ENCODE data around the gene FPR1. TPM values are rescaled to one million over a fixed set of nuclear protein-coding genes. Genes with fewer than 3 reads are reported as not detected.

FPR1 gene
- total and polyA plus RNA-seq, 2 of the 4 experiments (the other 2 are of a cell fraction), result not detected

GRCh38 chr19:51798062-51798461 lies 46.4 kb upstream of the FPR1 start:
- ATAC-seq (ENCODE audit: low read depth), result no peak
- Histone ChIP-seq H3K9me3 (ENCODE audit: control insufficient read depth, insufficient read depth, low read length) (no peaks in the 10 kb centered on the region), H3K9me1 (ENCODE audit: insufficient read depth, low read length) (no peaks in the 10 kb centered on the region), H3K9ac (ENCODE audit: low read depth, low read length) (no peak overlapping the region), H3K23ac (ENCODE audit: low read depth, low read length) (no peak overlapping the region), H2AK9ac (replicated peaks; ENCODE audit: low read depth, low read length, poor library complexity) (no peak overlapping the region), H4K20me1 (ENCODE audit: insufficient read depth, low read length) (no peaks in the 10 kb centered on the region), H2BK5ac (ENCODE audit: low read depth, low read length, poor library complexity, severe bottlenecking) (no peak overlapping the region), H3K56ac (ENCODE audit: extremely low read depth, insufficient read depth, low read length) (no peak overlapping the region), H2AK5ac (ENCODE audit: low read depth, low read length) (no peak overlapping the region), H4K91ac (ENCODE audit: insufficient read depth, low read depth, low read length) (no peak overlapping the region), H3K4me2 (ENCODE audit: low read depth, low read length) (no peak overlapping the region), H3K18ac (ENCODE audit: low read depth, low read length) (no peak overlapping the region), H3K14ac (replicated peaks; ENCODE audit: low read depth, low read length) (no peak overlapping the region), H3K27me3 (ENCODE audit: control insufficient read depth, insufficient read depth, low read length) (no peaks in the 10 kb centered on the region), H2BK15ac (ENCODE audit: low read depth, low read length) (no peak overlapping the region), H4K8ac (ENCODE audit: low read depth in 2 of 2, low read length in 2 of 2) (no peak overlapping the region), H3K4ac (ENCODE audit: low read depth, low read length) (no peak overlapping the region), H3K36me3 (ENCODE audit: control insufficient read depth, insufficient read depth, low read length) (no peaks in the 10 kb centered on the region), H2BK20ac (ENCODE audit: low read depth, low read length) (no peak overlapping the region), H2BK120ac (ENCODE audit: low read depth, low read length) (no peak overlapping the region), H3K4me1 (ENCODE audit: control insufficient read depth, insufficient read depth, low read length) (peaks cover 5% of the 10 kb centered on the region), H3K79me1 (ENCODE audit: low read depth in 1 of 2, low read length in 2 of 2) (no peaks in the 10 kb centered on the region), H2AFZ (replicated peaks; ENCODE audit: low read length, poor library complexity) (no peak overlapping the region), H3K27ac (ENCODE audit: insufficient read depth, low read length) (no peak overlapping the region), H4K5ac (ENCODE audit: low read depth, low read length) (no peak overlapping the region), H3K4me3 (ENCODE audit: insufficient read depth, low read depth, low read length) (no peak overlapping the region)
- CTCF ChIA-PET, result no interaction called here
- WGBS, 2 experiments (ENCODE audit: extremely low coverage in 2 of 2, insufficient read length in 1 of 2), result no CpG with 5 or more reads among the region's 3 CpGs
- dilution Hi-C loops (cut with HindIII; ENCODE audit: low sequenced_read_pairs, unreplicated experiment), result no loop called here
- DNase-seq, result no peak
- POLR2A ChIA-PET (ENCODE audit: unreplicated experiment), result no interaction called here
- TF ChIP-seq RAD21 (IDR thresholded peaks at IDR 0.05; ENCODE audit: low read length), result no peak
- no peak for TF ChIP-seq BHLHE40 (IDR thresholded peaks at IDR 0.05; ENCODE audit: low read depth, low read length)
- TF ChIP-seq SMC3 (IDR thresholded peaks at IDR 0.05; ENCODE audit: low read depth, low read length), result no peak
- TF ChIP-seq FOS (IDR thresholded peaks at IDR 0.05; ENCODE audit: low read depth, low read length), result no peak
- TF ChIP-seq RCOR1 (IDR thresholded peaks at IDR 0.05; ENCODE audit: insufficient replicate concordance, low read length), result no peak
- no peak for TF ChIP-seq POLR2A (IDR thresholded peaks at IDR 0.05; ENCODE audit: low read depth, low read length)
- no peak for TF ChIP-seq MXI1 (IDR thresholded peaks at IDR 0.05; ENCODE audit: borderline replicate concordance, low read depth, low read length)
- no peak for TF ChIP-seq RFX5 (IDR thresholded peaks at IDR 0.05; ENCODE audit: low read depth, low read length)
- TF ChIP-seq, protein P1, sequence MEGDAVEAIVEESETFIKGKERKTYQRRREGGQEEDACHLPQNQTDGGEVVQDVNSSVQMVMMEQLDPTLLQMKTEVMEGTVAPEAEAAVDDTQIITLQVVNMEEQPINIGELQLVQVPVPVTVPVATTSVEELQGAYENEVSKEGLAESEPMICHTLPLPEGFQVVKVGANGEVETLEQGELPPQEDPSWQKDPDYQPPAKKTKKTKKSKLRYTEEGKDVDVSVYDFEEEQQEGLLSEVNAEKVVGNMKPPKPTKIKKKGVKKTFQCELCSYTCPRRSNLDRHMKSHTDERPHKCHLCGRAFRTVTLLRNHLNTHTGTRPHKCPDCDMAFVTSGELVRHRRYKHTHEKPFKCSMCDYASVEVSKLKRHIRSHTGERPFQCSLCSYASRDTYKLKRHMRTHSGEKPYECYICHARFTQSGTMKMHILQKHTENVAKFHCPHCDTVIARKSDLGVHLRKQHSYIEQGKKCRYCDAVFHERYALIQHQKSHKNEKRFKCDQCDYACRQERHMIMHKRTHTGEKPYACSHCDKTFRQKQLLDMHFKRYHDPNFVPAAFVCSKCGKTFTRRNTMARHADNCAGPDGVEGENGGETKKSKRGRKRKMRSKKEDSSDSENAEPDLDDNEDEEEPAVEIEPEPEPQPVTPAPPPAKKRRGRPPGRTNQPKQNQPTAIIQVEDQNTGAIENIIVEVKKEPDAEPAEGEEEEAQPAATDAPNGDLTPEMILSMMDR (conservative IDR thresholded peaks at IDR 0.05; ENCODE audit: low read depth, low read length), result no peak
- no peak for TF ChIP-seq MAZ (IDR thresholded peaks at IDR 0.05; ENCODE audit: borderline replicate concordance, low read depth, low read length)
- TF ChIP-seq CHD1 (IDR thresholded peaks at IDR 0.05; ENCODE audit: low read depth, low read length), result no peak
- TF ChIP-seq, protein P2, sequence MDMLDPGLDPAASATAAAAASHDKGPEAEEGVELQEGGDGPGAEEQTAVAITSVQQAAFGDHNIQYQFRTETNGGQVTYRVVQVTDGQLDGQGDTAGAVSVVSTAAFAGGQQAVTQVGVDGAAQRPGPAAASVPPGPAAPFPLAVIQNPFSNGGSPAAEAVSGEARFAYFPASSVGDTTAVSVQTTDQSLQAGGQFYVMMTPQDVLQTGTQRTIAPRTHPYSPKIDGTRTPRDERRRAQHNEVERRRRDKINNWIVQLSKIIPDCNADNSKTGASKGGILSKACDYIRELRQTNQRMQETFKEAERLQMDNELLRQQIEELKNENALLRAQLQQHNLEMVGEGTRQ (IDR thresholded peaks at IDR 0.05; ENCODE audit: low read depth, low read length), result no peak
- no peak for TF ChIP-seq CEBPB (IDR thresholded peaks at IDR 0.05; ENCODE audit: low read depth, low read length)
- BruUV-seq (replicated peaks), result no TSS peak
- in situ Hi-C loops (cut with MboI; ENCODE audit: low sequenced_read_pairs), result no loop called here
- intact Hi-C loops (cut with micrococcal nuclease), result no loop called here
